ENCODE measurements around the gene SLC9A1. TPM values are rescaled to one million over a fixed set of nuclear protein-coding genes. Genes with fewer than 3 reads are reported as not detected.
A peak's percentile ranks its signal among the peaks of the same experiment; 100 is the strongest.

Gene SLC9A1
- total RNA-seq, 1 experiment from 2014 or later, result 21.7 TPM

GRCh38 chr1:27135541-27136235 is 19.2 kb downstream of the SLC9A1 start:
- Histone ChIP-seq H3K9ac (ENCODE audit: low read length) (no peak overlapping the region), H2AFZ (ENCODE audit: low read depth, low read length, poor library complexity, severe bottlenecking) (no peak overlapping the region), H3K9me2 (ENCODE audit: insufficient read depth) (no peaks in the 10 kb centered on the region), H3K27ac (ENCODE audit: low read depth, low read length) (no peak overlapping the region), H3K27me3 (ENCODE audit: insufficient read depth, low read length) (no peaks in the 10 kb centered on the region), H4K20me1 (ENCODE audit: insufficient read depth) (no peaks in the 10 kb centered on the region), H3K4me3 (replicated peaks in 1 of 2; ENCODE audit: low read depth in 1 of 2, low read length in 2 of 2) (no peak overlapping the region), H3K4me1 (ENCODE audit: control insufficient read depth in 1 of 2, insufficient read depth in 2 of 2, low read length in 2 of 2) (peaks cover 8 to 10% of the 10 kb centered on the region in 2 experiments), H3K4me2 (ENCODE audit: low read length) (no peak overlapping the region), H3K36me3 (ENCODE audit: control insufficient read depth in 1 of 2, insufficient read depth in 2 of 2, low read length in 2 of 2) (no peaks in the 10 kb centered on the region; a peak in 1 of 4 replicates), H3K9me3 (ENCODE audit: control insufficient read depth in 1 of 2, insufficient read depth in 1 of 2, low read depth in 1 of 2, low read length in 2 of 2) (no peaks in the 10 kb centered on the region), H3K79me2 (ENCODE audit: insufficient read depth, low read length) (peaks cover 16% of the 10 kb centered on the region)
- ATAC-seq, result peak; percentile 76
- intact Hi-C loops (cut with micrococcal nuclease), result no loop called here
- RAD21 ChIA-PET (ENCODE audit: low non-redundant PET in 1 of 2, low total read pairs in 2 of 2, uncharacterized antibody in 2 of 2, unreplicated experiment in 2 of 2), result no interaction called here
- no peak for DNase-seq (ENCODE audit: low read depth, low spot score)
- POLR2A ChIA-PET, result no interaction called here
- CTCF ChIA-PET, result no interaction called here
- no peak for TF ChIP-seq POLR2A (IDR thresholded peaks at IDR 0.05; ENCODE audit: borderline replicate concordance, extremely low read depth, insufficient read depth, insufficient read length)
- TF ChIP-seq CTCF (IDR thresholded peaks at IDR 0.05 in 2 of 3, conservative IDR thresholded peaks at IDR 0.05 in 1 of 3; ENCODE audit: borderline replicate concordance in 1 of 3, insufficient read depth in 1 of 3, low read depth in 2 of 3, low read length in 2 of 3), result peak in 2 of 3 experiments; percentile 24 to 34; a peak in 3 of 6 replicates
- no TSS peak for BruUV-seq (replicated peaks)

GRCh38 chr1:27133991-27134390 is 20.9 kb downstream of the SLC9A1 start:
- Histone ChIP-seq H3K79me2 (ENCODE audit: insufficient read depth, low read length) (0 out of 2 replicates have a peak, but pooled peaks cover 2% of the 10 kb centered on the region), H2AFZ (ENCODE audit: low read depth, low read length, poor library complexity, severe bottlenecking) (no peak overlapping the region), H3K4me1 (ENCODE audit: control insufficient read depth in 1 of 2, insufficient read depth in 2 of 2, low read length in 2 of 2) (peaks cover 0 to under 1% of the 10 kb centered on the region in 2 experiments; a peak in 1 of 4 replicates), H3K27me3 (ENCODE audit: insufficient read depth, low read length) (no peaks in the 10 kb centered on the region), H4K20me1 (ENCODE audit: insufficient read depth) (no peaks in the 10 kb centered on the region), H3K27ac (ENCODE audit: low read depth, low read length) (no peak overlapping the region), H3K9me2 (ENCODE audit: insufficient read depth) (no peaks in the 10 kb centered on the region), H3K4me2 (ENCODE audit: low read length) (no peak overlapping the region), H3K9me3 (ENCODE audit: control insufficient read depth in 1 of 2, insufficient read depth in 1 of 2, low read depth in 1 of 2, low read length in 2 of 2) (no peaks in the 10 kb centered on the region), H3K9ac (ENCODE audit: low read length) (no peak overlapping the region), H3K36me3 (ENCODE audit: control insufficient read depth in 1 of 2, insufficient read depth in 2 of 2, low read length in 2 of 2) (peaks cover 0 to 3% of the 10 kb centered on the region in 2 experiments; a peak in 1 of 4 replicates), H3K4me3 (replicated peaks in 1 of 2; ENCODE audit: low read depth in 1 of 2, low read length in 2 of 2) (no peak overlapping the region)
- ChIA-PET CTCF (no interaction called here), POLR2A (interaction anchor here (1.8 kb wide), 1 partner anchor 9 kb away, joined by 3 read pairs; no protein-coding TSS in a partner anchor), RAD21 (ENCODE audit: low non-redundant PET in 1 of 2, low total read pairs in 2 of 2, uncharacterized antibody in 2 of 2, unreplicated experiment in 2 of 2) (no interaction called here)
- intact Hi-C loops (cut with micrococcal nuclease), result no loop called here
- TF ChIP-seq MAX (IDR thresholded peaks at IDR 0.05) (no peak), POLR2A (IDR thresholded peaks at IDR 0.05; ENCODE audit: borderline replicate concordance, extremely low read depth, insufficient read depth, insufficient read length) (no peak)
- no TSS peak for BruUV-seq (replicated peaks)
- ATAC-seq (no peak), DNase-seq (ENCODE audit: low read depth, low spot score) (no peak)
